GM23338 (cell line): ENCODE measurements around the gene BRI3.

Experiments used
- CREB1 ChIP-seq: fragments of 250-450 bp; sonication (Bioruptor Pico); IDR thresholded peaks from 2 replicates; pipeline ENCODE4 v1.5.0; 2020; ENCODE audit warnings: low read depth, mild to moderate bottlenecking, moderate library complexity
- EZH2 ChIP-seq: fragments of 200-600 bp; sonication (generic); IDR thresholded peaks from one replicate; pipeline ENCODE4 v1.8.0; 2017; ENCODE audit warnings: antibody characterized with exemption, mild to moderate bottlenecking, low read depth; ENCODE audit not compliant: unreplicated experiment
- EZH2phosphoT487 ChIP-seq: fragments of 200-600 bp; sonication (generic); IDR thresholded peaks from one replicate; pipeline ENCODE4 v1.8.1; 2018; ENCODE audit warnings: antibody characterized with exemption; ENCODE audit not compliant: unreplicated experiment
- POLR2AphosphoS5 ChIP-seq: IDR thresholded peaks from 2 replicates; pipeline ENCODE4 v1.6.1; 2016; ENCODE audit warnings: antibody characterized with exemption, low read depth
- ZNF331 ChIP-seq: fragments of 250-450 bp; sonication (Bioruptor Pico); IDR thresholded peaks from 2 replicates; pipeline ENCODE4 v1.5.0; 2020; ENCODE audit warnings: low read depth, mild to moderate bottlenecking, moderate library complexity
- TF ChIP-seq, protein P1 (sequence below), 2 experiments: fragments of 200-600 bp in 1 of 2; sonication (generic) in 1 of 2; conservative IDR thresholded peaks; 2 replicates each; pipeline versions ENCODE4 v1.5.1 to v1.6.1; 2016 to 2017; ENCODE audit warnings: antibody characterized with exemption in 2 of 2, low read depth in 2 of 2, mild to moderate bottlenecking in 2 of 2, moderate library complexity in 1 of 2
- TF ChIP-seq, protein P2 (sequence below): IDR thresholded peaks from one replicate; pipeline ENCODE4 v1.6.1; 2018; ENCODE audit warnings: antibody characterized with exemption; ENCODE audit not compliant: unreplicated experiment

DNA sequence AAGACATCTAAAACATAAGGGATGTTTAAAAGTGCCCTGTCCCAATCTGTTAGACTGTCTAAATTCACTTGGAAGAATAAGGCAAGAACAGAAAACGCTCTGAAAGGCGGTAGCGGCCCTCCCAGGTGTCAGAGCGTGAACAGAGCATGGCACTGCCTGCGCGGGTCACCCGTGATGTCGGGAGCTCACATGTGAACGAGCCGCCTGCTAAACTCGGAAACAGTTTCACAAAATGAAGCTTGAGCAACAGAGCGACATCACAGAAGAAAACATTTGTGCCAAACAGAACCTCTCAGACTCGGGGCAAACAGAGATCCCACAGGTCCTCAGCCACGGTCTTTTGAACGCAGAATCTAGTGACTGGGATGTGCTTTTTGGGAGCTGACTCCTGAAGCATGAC is 12.8 kb downstream of the BRI3 start:
- TF ChIP-seq EZH2phosphoT487 (no peak), EZH2 (no peak), POLR2AphosphoS5 (no peak), CREB1 (CRISPR knock-in tag) (no peak), ZNF331 (CRISPR knock-in tag) (no peak)
- TF ChIP-seq, protein P1, sequence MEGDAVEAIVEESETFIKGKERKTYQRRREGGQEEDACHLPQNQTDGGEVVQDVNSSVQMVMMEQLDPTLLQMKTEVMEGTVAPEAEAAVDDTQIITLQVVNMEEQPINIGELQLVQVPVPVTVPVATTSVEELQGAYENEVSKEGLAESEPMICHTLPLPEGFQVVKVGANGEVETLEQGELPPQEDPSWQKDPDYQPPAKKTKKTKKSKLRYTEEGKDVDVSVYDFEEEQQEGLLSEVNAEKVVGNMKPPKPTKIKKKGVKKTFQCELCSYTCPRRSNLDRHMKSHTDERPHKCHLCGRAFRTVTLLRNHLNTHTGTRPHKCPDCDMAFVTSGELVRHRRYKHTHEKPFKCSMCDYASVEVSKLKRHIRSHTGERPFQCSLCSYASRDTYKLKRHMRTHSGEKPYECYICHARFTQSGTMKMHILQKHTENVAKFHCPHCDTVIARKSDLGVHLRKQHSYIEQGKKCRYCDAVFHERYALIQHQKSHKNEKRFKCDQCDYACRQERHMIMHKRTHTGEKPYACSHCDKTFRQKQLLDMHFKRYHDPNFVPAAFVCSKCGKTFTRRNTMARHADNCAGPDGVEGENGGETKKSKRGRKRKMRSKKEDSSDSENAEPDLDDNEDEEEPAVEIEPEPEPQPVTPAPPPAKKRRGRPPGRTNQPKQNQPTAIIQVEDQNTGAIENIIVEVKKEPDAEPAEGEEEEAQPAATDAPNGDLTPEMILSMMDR (conservative IDR thresholded peaks at IDR 0.05; ENCODE audit: low read depth in 2 of 2): no peak
- TF ChIP-seq, protein P2, sequence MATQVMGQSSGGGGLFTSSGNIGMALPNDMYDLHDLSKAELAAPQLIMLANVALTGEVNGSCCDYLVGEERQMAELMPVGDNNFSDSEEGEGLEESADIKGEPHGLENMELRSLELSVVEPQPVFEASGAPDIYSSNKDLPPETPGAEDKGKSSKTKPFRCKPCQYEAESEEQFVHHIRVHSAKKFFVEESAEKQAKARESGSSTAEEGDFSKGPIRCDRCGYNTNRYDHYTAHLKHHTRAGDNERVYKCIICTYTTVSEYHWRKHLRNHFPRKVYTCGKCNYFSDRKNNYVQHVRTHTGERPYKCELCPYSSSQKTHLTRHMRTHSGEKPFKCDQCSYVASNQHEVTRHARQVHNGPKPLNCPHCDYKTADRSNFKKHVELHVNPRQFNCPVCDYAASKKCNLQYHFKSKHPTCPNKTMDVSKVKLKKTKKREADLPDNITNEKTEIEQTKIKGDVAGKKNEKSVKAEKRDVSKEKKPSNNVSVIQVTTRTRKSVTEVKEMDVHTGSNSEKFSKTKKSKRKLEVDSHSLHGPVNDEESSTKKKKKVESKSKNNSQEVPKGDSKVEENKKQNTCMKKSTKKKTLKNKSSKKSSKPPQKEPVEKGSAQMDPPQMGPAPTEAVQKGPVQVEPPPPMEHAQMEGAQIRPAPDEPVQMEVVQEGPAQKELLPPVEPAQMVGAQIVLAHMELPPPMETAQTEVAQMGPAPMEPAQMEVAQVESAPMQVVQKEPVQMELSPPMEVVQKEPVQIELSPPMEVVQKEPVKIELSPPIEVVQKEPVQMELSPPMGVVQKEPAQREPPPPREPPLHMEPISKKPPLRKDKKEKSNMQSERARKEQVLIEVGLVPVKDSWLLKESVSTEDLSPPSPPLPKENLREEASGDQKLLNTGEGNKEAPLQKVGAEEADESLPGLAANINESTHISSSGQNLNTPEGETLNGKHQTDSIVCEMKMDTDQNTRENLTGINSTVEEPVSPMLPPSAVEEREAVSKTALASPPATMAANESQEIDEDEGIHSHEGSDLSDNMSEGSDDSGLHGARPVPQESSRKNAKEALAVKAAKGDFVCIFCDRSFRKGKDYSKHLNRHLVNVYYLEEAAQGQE: no peak
